ENCODE results near the gene DPP10. TPM values are rescaled to one million over a fixed set of nuclear protein-coding genes. Genes with fewer than 3 reads are reported as not detected.

DPP10 gene
- total RNA-seq, 1 donor, result not detected

GRCh38 chr2:114651933-114652332 lies 209.5 kb downstream of the DPP10 start:
- no peak overlapping the region for H3K4me3 ChIP-seq (ENCODE audit: low read depth, low read length)
- no peak for TF ChIP-seq CTCF (IDR thresholded peaks at IDR 0.05; ENCODE audit: insufficient read depth, low read length)
- no peak for DNase-seq (ENCODE audit: low read depth)

GRCh38 chr2:114659880-114660279 lies 217.4 kb downstream of the DPP10 start:
- H3K4me3 ChIP-seq (ENCODE audit: low read depth, low read length), result no peak overlapping the region
- no peak for TF ChIP-seq CTCF (IDR thresholded peaks at IDR 0.05; ENCODE audit: insufficient read depth, low read length)
- no peak for DNase-seq (ENCODE audit: low read depth)

GRCh38 chr2:114661971-114662939 lies 219.8 kb downstream of the DPP10 start:
- no peak for TF ChIP-seq CTCF (IDR thresholded peaks at IDR 0.05; ENCODE audit: insufficient read depth, low read length)
- DNase-seq (ENCODE audit: low read depth), result no peak
- peak overlapping the region; percentile 38 for H3K4me3 ChIP-seq (ENCODE audit: low read depth, low read length)

- TF ChIP-seq CTCF (IDR thresholded peaks at IDR 0.05; ENCODE audit: insufficient read depth, low read length), result no peak
- no peak for DNase-seq (ENCODE audit: low read depth)
- H3K4me3 ChIP-seq (ENCODE audit: low read depth, low read length), result no peak overlapping the region
Observed at GRCh38 chr2:114668415-114668814, 226.0 kb downstream of the DPP10 start.

- TF ChIP-seq CTCF (IDR thresholded peaks at IDR 0.05; ENCODE audit: insufficient read depth, low read length), result no peak
- H3K4me3 ChIP-seq (ENCODE audit: low read depth, low read length), result no peak overlapping the region
- DNase-seq (ENCODE audit: low read depth), result no peak
Observed at GRCh38 chr2:114683251-114683650, 240.8 kb downstream of the DPP10 start.

GRCh38 chr2:114684403-114684802 lies 242.0 kb downstream of the DPP10 start:
- no peak for TF ChIP-seq CTCF (IDR thresholded peaks at IDR 0.05; ENCODE audit: insufficient read depth, low read length)

More at GRCh38 chr2:114684403-114684802, 242.0 kb downstream of the DPP10 start:
- H3K4me3 ChIP-seq (ENCODE audit: low read depth, low read length), result no peak overlapping the region
- DNase-seq (ENCODE audit: low read depth), result no peak
